OCI-LY3 (cell line): Measurements from ENCODE around the gene NPHS1.

Experiments
- H2AFZ ChIP-seq: fragments of 200-600, 300-600 bp; shearing (Covaris generic); 2 replicates; pipeline ENCODE4 v1.6.0; 2014; ENCODE audit warnings: antibody characterized with exemption, low read depth, low read length
- H3K27ac ChIP-seq: fragments of 200-600, 300-600 bp; sonication (generic); 2 replicates; pipeline ENCODE4 v1.5.1; 2014; ENCODE audit warnings: mild to moderate bottlenecking, low read length, moderate library complexity, mixed read lengths
- H3K27me3 ChIP-seq: fragments of 200-600, 300-600 bp; sonication (generic); 2 replicates; pipeline ENCODE4 v1.6.1; 2014; ENCODE audit warnings: low read depth, low read length, mixed read lengths
- H3K36me3 ChIP-seq: fragments of 200-600, 300-600 bp; sonication (generic); replicated peaks from 2 replicates; pipeline ENCODE3; 2014; ENCODE audit warnings: low read depth, low read length, mixed read lengths
- H3K4me1 ChIP-seq: fragments of 300-600, 200-600 bp; sonication (generic); 2 replicates; pipeline ENCODE4 v1.6.1; 2014; ENCODE audit warnings: low read length, mixed read lengths
- H3K4me2 ChIP-seq: fragments of 200-600, 300-600 bp; sonication (generic); 2 replicates; pipeline ENCODE4 v1.6.1; 2014; ENCODE audit warnings: low read length, mixed read lengths
- H3K4me3 ChIP-seq: fragments of 300-600, 200-600 bp; sonication (generic); 2 replicates; pipeline ENCODE4 v1.5.1; 2014; ENCODE audit warnings: antibody characterized with exemption, mild to moderate bottlenecking, low read length, moderate library complexity
- H3K79me2 ChIP-seq: fragments of 300-600, 200-600 bp; shearing (Covaris generic); 2 replicates; pipeline ENCODE4 v1.6.1; 2014; ENCODE audit warnings: mild to moderate bottlenecking, low read length, mixed read lengths
- H3K9ac ChIP-seq: fragments of 300-600, 200-600 bp; shearing (Covaris generic); 2 replicates; pipeline ENCODE4 v1.6.0; 2014; ENCODE audit warnings: mild to moderate bottlenecking, low read length, moderate library complexity
- H3K9me3 ChIP-seq: fragments of 200-600, 300-600 bp; shearing (Covaris generic); 2 replicates; pipeline ENCODE4 v1.6.1; 2014; ENCODE audit warnings: low read length, mixed read lengths; ENCODE audit not compliant: insufficient read depth
- H4K20me1 ChIP-seq: fragments of 200-600, 300-600 bp; sonication (generic); 2 replicates; pipeline ENCODE4 v1.6.1; 2016; ENCODE audit warnings: low read length, mixed read lengths; ENCODE audit not compliant: insufficient read depth
- CTCF ChIP-seq: fragments of 200-600, 300-600 bp; sonication (generic); IDR thresholded peaks from 2 replicates; pipeline ENCODE4 v1.5.1; 2014; ENCODE audit warnings: antibody characterized with exemption, low read length, low read depth
- EZH2phosphoT487 ChIP-seq: fragments of 200-600 bp; shearing (Covaris generic); IDR thresholded peaks from 2 replicates; pipeline ENCODE4 v1.6.1; 2018; ENCODE audit warnings: antibody characterized with exemption, mixed run types, low read depth

The NPHS1 gene

GRCh38 chr19:35792888-35793287 lies 59.4 kb downstream of the NPHS1 start:
- TF ChIP-seq EZH2phosphoT487 (no peak), CTCF (no peak)
- Histone ChIP-seq H3K27ac (no peak overlapping the region), H3K4me2 (no peak overlapping the region), H3K36me3 (no peaks in the 10 kb centered on the region), H3K27me3 (no peaks in the 10 kb centered on the region; the same call in 1 of the 2 replicates), H2AFZ (no peak overlapping the region), H3K79me2 (no peaks in the 10 kb centered on the region), H3K9me3 (no peaks in the 10 kb centered on the region), H3K4me1 (no peaks in the 10 kb centered on the region; the same call in 1 of the 2 replicates), H4K20me1 (no peaks in the 10 kb centered on the region), H3K9ac (no peak overlapping the region), H3K4me3 (no peak overlapping the region)

DNA sequence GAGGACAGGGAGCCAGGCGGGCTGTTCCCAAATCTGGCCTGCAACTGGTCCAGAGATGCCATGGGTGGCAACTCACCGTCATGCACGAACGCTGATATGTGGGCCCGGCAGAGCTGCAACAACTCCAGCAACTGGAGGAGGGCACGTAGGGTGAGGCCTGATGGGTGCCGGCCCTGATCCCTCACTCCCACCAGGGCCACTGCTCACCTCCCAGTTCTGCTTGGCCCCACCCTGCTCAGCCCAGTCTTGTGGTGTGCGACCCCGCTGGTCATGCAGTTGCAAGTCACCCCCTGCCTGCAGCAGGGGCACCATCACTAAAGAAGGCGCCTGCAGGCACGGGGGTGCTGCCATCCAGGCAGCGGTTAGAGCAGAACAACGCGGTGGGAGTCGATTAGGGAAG lies 60.0 kb downstream of the NPHS1 start:
- Histone ChIP-seq H3K4me2 (no peak overlapping the region), H3K27ac (no peak overlapping the region), H3K4me3 (no peak overlapping the region), H4K20me1 (no peaks in the 10 kb centered on the region), H3K27me3 (no peaks in the 10 kb centered on the region; the same call in 1 of the 2 replicates), H3K79me2 (no peaks in the 10 kb centered on the region), H3K36me3 (no peaks in the 10 kb centered on the region), H3K9ac (no peak overlapping the region), H2AFZ (no peak overlapping the region), H3K9me3 (no peaks in the 10 kb centered on the region), H3K4me1 (no peaks in the 10 kb centered on the region; the same call in 1 of the 2 replicates)
- TF ChIP-seq EZH2phosphoT487: no peak
- TF ChIP-seq CTCF: no peak

DNA sequence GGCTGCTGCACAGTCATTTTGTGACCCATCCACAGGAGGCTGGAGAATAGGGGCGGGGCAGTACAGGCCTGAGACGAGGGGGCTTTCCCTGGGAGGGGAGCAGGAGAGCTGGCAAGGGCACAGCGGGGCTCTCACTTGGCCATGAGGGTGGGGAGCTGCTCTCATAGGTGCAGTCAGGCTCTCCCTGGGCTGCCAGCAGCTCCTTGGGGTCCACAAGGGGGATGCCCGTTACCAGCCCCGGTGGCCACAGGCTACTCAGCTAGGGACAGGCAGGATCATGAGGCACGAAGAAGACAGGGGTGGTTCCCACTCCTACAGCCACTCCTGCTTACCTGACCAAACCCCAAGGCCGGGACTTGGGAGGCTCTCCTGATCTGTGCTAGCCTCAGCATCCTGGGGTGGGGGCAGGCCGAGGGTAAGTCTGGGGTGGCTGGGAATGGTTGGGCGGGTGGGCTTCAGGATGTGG lies 60.5 kb downstream of the NPHS1 start:
- H2AFZ ChIP-seq: no peak overlapping the region
- H3K27me3 ChIP-seq: no peaks in the 10 kb centered on the region; the same call in 1 of the 2 replicates
- no peaks in the 10 kb centered on the region for H4K20me1 ChIP-seq
- H3K9me3 ChIP-seq: no peaks in the 10 kb centered on the region
- H3K36me3 ChIP-seq: no peaks in the 10 kb centered on the region
- no peak overlapping the region for H3K27ac ChIP-seq
- no peak overlapping the region for H3K4me2 ChIP-seq
- H3K9ac ChIP-seq: no peak overlapping the region
- no peaks in the 10 kb centered on the region; the same call in 1 of the 2 replicates for H3K4me1 ChIP-seq
- H3K79me2 ChIP-seq: no peaks in the 10 kb centered on the region
- no peak for TF ChIP-seq CTCF
- TF ChIP-seq EZH2phosphoT487: no peak
- no peak overlapping the region for H3K4me3 ChIP-seq

DNA sequence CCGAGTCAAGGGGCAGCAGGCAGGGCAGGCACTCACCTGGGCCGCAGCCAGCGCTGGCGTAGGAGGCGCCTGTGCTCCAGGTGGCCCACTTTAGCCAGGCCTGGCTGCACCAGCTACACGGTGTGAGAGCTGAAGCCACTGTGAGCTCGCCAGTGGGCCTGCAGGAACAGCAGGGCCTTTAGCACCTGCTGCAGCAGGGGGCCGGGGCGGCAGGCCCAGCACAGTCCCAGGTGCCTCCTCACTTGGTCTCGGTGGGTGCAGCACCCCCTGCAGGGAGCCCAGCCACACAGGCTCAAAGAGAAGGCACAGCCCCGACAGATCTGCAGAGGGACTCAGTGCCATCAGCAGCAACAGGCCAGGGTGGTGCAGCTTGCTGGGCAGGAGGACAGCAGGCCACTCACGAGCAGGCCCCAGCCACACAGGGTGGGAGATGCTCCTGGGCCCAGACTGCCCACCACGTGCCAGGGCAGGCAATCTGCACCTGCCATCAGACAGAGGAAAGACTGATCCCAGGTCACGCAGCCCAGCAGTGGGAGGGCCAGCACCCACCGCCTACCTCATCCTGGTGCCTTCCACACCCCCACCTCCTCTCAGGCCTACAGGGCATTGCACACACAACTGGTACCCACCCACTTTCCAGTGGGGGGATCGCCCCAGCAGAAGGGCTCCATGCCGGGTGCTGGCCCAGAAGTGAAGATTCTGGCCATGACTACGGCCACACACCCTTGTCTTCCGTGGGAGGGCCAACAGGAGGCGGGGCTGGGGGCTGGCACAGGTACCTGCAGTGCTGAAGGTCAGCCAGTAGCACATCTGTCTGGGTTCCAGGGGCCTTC lies 61.1 kb downstream of the NPHS1 start:
- Histone ChIP-seq H4K20me1 (no peaks in the 10 kb centered on the region), H3K36me3 (no peaks in the 10 kb centered on the region), H3K4me1 (no peaks in the 10 kb centered on the region; the same call in 1 of the 2 replicates), H3K9me3 (no peaks in the 10 kb centered on the region), H3K4me3 (no peak overlapping the region), H3K27me3 (no peaks in the 10 kb centered on the region; the same call in 1 of the 2 replicates), H2AFZ (no peak overlapping the region), H3K9ac (no peak overlapping the region), H3K27ac (no peak overlapping the region), H3K79me2 (no peaks in the 10 kb centered on the region), H3K4me2 (no peak overlapping the region)
- TF ChIP-seq EZH2phosphoT487 (no peak), CTCF (peak; percentile 44)
